A172 (cell line): ENCODE results near the gene FBXW11. TPM values are rescaled to one million over a fixed set of nuclear protein-coding genes. Genes with fewer than 3 reads are reported as not detected.

Experiments used
- DNase-seq: peaks from one replicate; pipeline ENCODE4 v3.0.0-alpha.2; 2015; ENCODE audit warnings: low spot score
- total RNA-seq: library from RNA; depleted of rRNA; stranded (reverse); fragments of >200 nt; shearing (Covaris generic); gene quantifications from 2 replicates; pipeline ENCODE4 v1.2.3, GENCODE V29; 2014; rRNA removed

Gene FBXW11
- total RNA-seq: 90.2 and 106 TPM in 2 replicates

- DNase-seq: peak; percentile 96
These were observed at the start of gene FBXW11 for GRCh38 chr5:172006321-172007174. TSS of gene FBXW11 (minus strand) at chr5:172006638. CDS start at chr5:172006502, 136 bp downstream.

GRCh38 chr5:172055996-172056395 lies 49.6 kb upstream of the FBXW11 start:
- DNase-seq: no peak

- DNase-seq: no peak
These were observed 49.0 kb upstream of the FBXW11 start for GRCh38 chr5:172055421-172055820.

GRCh38 chr5:172054611-172055153 lies 48.2 kb upstream of the FBXW11 start:
- DNase-seq: no peak

- peak; percentile 61 for DNase-seq
These were observed 46.2 kb upstream of the FBXW11 start for GRCh38 chr5:172052450-172053236.

GRCh38 chr5:172051643-172052339 lies 45.4 kb upstream of the FBXW11 start:
- no peak for DNase-seq

GRCh38 chr5:172050080-172050479 lies 43.6 kb upstream of the FBXW11 start:
- no peak for DNase-seq

- DNase-seq: no peak
These were observed 42.9 kb upstream of the FBXW11 start for GRCh38 chr5:172049226-172049796.

GRCh38 chr5:172048539-172049101 lies 42.2 kb upstream of the FBXW11 start:
- peak; percentile 20 for DNase-seq

- DNase-seq: no peak
These were observed 41.7 kb upstream of the FBXW11 start for GRCh38 chr5:172048170-172048422.

GRCh38 chr5:172046593-172046992 lies 40.2 kb upstream of the FBXW11 start:
- no peak for DNase-seq

GRCh38 chr5:172045315-172045632 lies 38.8 kb upstream of the FBXW11 start:
- DNase-seq: no peak

- no peak for DNase-seq
These were observed 38.3 kb upstream of the FBXW11 start for GRCh38 chr5:172044631-172045314.

GRCh38 chr5:172043865-172044264 lies 37.4 kb upstream of the FBXW11 start:
- no peak for DNase-seq

- no peak for DNase-seq
These were observed 35.7 kb upstream of the FBXW11 start for GRCh38 chr5:172042183-172042582.

- DNase-seq: no peak
These were observed 31.7 kb upstream of the FBXW11 start for GRCh38 chr5:172038167-172038566.

- DNase-seq: no peak
These were observed 28.6 kb upstream of the FBXW11 start for GRCh38 chr5:172035049-172035448.

- no peak for DNase-seq
These were observed 25.5 kb upstream of the FBXW11 start for GRCh38 chr5:172031894-172032461.

- DNase-seq: no peak
These were observed 23.4 kb upstream of the FBXW11 start for GRCh38 chr5:172029876-172030275.

- DNase-seq: no peak
These were observed 21.7 kb upstream of the FBXW11 start for GRCh38 chr5:172028167-172028566.
